Activated CD8-positive, alpha-beta T cell treated with anti-CD3 and anti-CD28 coated beads, Interleukin-2, amount 10 ng/mL, durations not matched to agents 7 days and 5 days (primary cell): ENCODE results near the gene SYNGR2. TPM values are rescaled to one million over a fixed set of nuclear protein-coding genes. Genes with fewer than 3 reads are reported as not detected.

ENCODE experiments used
- ATAC-seq: fragments of 150-1000 bp; cut with Tn5 transposase; one replicate; pipeline ENCODE4 v1.10.0; 2021; ENCODE audit warnings: moderate library complexity
- CTCF ChIA-PET: fragments of 350-600 bp; sonication (Branson Sonifier 250); formaldehyde crosslinking; loops from one replicate; lab custom pipeline; 2021; ENCODE audit warnings: antibody characterized with exemption; lab: Charles Lee
- POLR2A ChIA-PET: fragments of 350-600 bp; sonication (Branson Sonifier 250); formaldehyde crosslinking; loops from one replicate; lab custom pipeline; 2021; ENCODE audit warnings: antibody characterized with exemption; lab: Charles Lee
- DNase-seq: peaks from one replicate; pipeline ENCODE4 v3.0.0-alpha.2; 2020
- H3K27ac Mint-ChIP-seq: one replicate; pipeline ENCODE4 v1.8.0; 2021; ENCODE audit warnings: mild to moderate bottlenecking, mixed read lengths
- H3K27me3 Mint-ChIP-seq: one replicate; pipeline ENCODE4 v1.8.0; 2021; ENCODE audit warnings: low read depth, mixed read lengths
- H3K36me3 Mint-ChIP-seq: one replicate; pipeline ENCODE4 v1.8.0; 2021; ENCODE audit warnings: low read depth, mixed read lengths
- H3K4me1 Mint-ChIP-seq: one replicate; pipeline ENCODE4 v1.8.0; 2021; ENCODE audit warnings: low read depth, mixed read lengths
- H3K4me3 Mint-ChIP-seq: one replicate; pipeline ENCODE4 v1.8.0; 2021; ENCODE audit warnings: mild to moderate bottlenecking, mixed read lengths
- H3K9me3 Mint-ChIP-seq: one replicate; pipeline ENCODE4 v1.8.0; 2022; ENCODE audit warnings: mixed read lengths; ENCODE audit not compliant: insufficient read depth
- total RNA-seq, 2 experiments: library from RNA; stranded (reverse); gene quantifications; one replicate each; pipeline ENCODE4 v1.2.3, GENCODE V29; 2021

The SYNGR2 gene
- total RNA-seq, 2 experiments from 2014 or later = 41.1 to 44.3 TPM

DNA sequence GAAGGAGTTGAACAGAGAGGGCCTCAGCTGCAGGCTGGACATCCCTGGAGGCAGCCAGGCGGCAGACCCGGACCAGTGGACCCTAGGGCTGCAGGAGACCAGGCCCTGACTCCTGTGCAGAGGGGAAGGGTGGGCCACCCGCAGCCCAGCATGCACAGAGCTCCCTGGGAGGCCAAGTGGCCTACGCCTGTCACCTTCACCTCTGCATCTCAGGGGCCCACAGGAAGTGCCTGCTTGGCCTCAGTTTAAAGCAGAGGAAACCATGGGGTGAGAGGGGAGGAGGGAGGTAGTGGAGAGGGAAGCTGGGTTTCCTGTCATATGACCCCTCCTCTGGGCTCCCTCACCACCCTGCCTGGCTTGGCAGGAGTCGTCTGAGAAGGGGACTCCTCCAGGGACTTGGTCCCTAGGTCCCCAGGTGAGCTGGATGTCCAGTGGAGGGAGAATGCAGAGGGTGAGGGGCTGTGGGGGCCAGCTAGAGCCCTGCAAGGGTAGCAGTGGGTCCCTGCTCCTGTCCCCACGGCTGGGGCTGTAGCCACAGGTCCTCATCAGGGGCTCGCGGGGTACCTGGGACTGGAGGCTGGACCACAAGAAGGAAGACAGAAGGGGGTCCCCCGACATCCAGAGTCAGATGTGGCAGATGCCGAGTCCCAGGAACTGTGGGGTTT lies 37.8 kb upstream of the SYNGR2 start, which contains the start of gene TMC8:
TSS of gene TMC8 (plus strand) at position 335 of the 665 bp plus-strand sequence. CDS start 818 bp downstream, outside the sequence.
- CTCF ChIA-PET = interaction anchor here (1.1 to 6.0 kb wide), 7 partner anchors 9 to 121 kb away, joined by 3 to 31 read pairs (median 9); no protein-coding TSS in a partner anchor
- ATAC-seq = peak; percentile 56

DNA sequence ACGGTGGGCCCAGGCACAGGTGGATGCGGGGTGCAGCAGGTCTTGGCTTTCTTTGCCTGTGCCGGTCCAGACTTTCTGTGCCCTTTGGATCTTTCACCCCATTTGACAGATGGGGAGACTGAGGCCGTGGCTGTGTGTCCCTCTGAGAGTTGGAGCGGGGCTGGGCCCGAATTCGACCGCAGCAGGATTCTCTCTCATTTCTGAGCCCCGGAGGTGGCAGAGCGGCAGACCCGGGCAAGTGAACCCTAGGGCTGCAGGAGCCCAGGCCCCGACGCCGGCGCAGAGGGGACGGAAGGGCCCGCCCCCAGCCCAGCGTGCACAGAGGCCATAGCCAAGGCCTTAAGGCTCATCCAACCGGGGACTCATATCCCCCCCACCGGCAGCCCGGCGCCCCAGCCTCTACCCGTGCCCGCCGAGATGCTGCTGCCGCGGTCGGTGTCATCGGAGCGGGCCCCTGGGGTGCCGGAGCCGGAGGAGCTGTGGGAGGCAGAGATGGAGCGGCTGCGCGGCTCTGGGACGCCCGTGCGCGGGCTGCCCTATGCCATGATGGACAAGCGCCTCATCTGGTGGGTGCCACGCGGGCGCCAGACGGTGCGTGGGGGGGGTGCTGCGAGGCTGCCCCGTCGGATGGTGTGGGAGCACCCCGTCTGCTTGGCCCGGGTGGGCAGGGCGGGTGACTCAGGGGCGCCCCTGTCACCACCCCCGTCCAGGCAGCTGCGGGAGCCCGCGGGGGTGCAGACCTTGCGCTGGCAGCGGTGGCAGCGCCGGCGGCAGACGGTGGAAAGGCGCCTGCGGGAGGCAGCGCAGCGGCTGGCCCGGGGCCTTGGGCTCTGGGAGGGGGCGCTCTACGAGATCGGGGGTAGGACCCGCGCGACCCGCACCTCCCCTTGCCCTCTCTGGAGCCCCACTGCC lies 37.0 kb upstream of the SYNGR2 start:
- no peaks in the 10 kb centered on the region for H3K9me3 Mint-ChIP-seq
- no peaks in the 10 kb centered on the region for H3K27me3 Mint-ChIP-seq
- peaks cover 67% of the 10 kb centered on the region for H3K36me3 Mint-ChIP-seq
- peak overlapping the region; percentile 99 for H3K27ac Mint-ChIP-seq
- H3K4me3 Mint-ChIP-seq = peak overlapping the region; percentile 99
- DNase-seq = peak; percentile 60
- ATAC-seq = no peak
- POLR2A ChIA-PET = interaction anchor here (0.7 to 13.9 kb wide), 11 partner anchors 8 to 173 kb away, joined by 3 to 182 read pairs (median 3); partner anchors contain the start of gene TNRC6C
- H3K4me1 Mint-ChIP-seq = peaks cover 62% of the 10 kb centered on the region
- CTCF ChIA-PET = interaction anchor here (0.6 to 8.9 kb wide), 8 partner anchors 8 to 120 kb away, joined by 3 to 133 read pairs (median 8); partner anchors contain the start of gene TMC6

More for the DNA sequence above, 37.8 kb upstream of the SYNGR2 start, which contains the start of gene TMC8:
- H3K4me3 Mint-ChIP-seq = peak within 1 kb of the TSS; percentile 99
- H3K36me3 Mint-ChIP-seq = peaks cover 64% of the 10 kb centered on the region
- DNase-seq = peak; percentile 94
- H3K9me3 Mint-ChIP-seq = no peaks in the 10 kb centered on the region
- peak within 1 kb of the TSS; percentile 99 for H3K27ac Mint-ChIP-seq
- POLR2A ChIA-PET = interaction anchor here (0.6 to 13.9 kb wide), 13 partner anchors 9 to 798 kb away, joined by 3 to 182 read pairs (median 3); partner anchors contain the start of gene TK1
- no peaks in the 10 kb centered on the region for H3K27me3 Mint-ChIP-seq
- H3K4me1 Mint-ChIP-seq = peaks cover 56% of the 10 kb centered on the region

DNA sequence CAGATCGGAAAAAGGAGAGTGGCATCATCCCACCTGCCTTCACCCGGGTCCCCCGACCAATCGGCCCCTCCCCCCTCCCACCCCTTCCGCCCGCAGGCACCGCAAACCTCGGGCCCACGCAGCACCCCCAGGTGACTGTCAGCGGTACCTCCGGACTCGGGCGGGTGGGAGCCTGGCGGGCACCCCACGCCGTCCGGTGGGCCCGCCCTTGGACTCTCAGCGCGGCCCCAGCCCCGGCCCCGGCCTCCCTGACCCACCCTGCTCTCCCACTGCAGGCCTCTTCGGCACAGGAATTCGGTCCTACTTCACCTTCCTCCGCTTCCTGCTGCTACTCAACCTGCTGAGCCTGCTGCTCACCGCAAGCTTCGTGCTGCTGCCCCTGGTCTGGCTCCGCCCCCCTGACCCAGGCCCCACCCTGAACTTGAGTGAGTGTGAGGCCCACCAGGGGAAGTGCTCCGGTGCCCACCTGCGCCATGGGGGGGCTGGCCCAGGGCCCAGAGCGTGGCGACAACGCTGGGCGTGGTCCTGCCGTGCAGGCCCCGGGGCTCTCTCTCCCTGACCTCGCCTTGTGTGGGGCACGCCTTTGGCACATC lies 36.2 kb upstream of the SYNGR2 start:
- ATAC-seq (peak; percentile 13), DNase-seq (peak; percentile 92)
- H3K9me3 Mint-ChIP-seq = no peaks in the 10 kb centered on the region
- ChIA-PET CTCF (interaction anchor here (0.6 to 8.9 kb wide), 3 partner anchors 9 to 20 kb away, joined by 3 to 133 read pairs (median 4); partner anchors contain the start of gene TMC6), POLR2A (interaction anchor here (0.7 to 4.5 kb wide), 6 partner anchors 8 to 174 kb away, joined by 3 to 53 read pairs (median 3); partner anchors contain the start of gene TNRC6C)
- H3K27me3 Mint-ChIP-seq = no peaks in the 10 kb centered on the region
- peaks cover 68% of the 10 kb centered on the region for H3K36me3 Mint-ChIP-seq
- H3K4me1 Mint-ChIP-seq = peaks cover 64% of the 10 kb centered on the region
- peak overlapping the region; percentile 74 for H3K4me3 Mint-ChIP-seq
- peak overlapping the region; percentile 84 for H3K27ac Mint-ChIP-seq

DNA sequence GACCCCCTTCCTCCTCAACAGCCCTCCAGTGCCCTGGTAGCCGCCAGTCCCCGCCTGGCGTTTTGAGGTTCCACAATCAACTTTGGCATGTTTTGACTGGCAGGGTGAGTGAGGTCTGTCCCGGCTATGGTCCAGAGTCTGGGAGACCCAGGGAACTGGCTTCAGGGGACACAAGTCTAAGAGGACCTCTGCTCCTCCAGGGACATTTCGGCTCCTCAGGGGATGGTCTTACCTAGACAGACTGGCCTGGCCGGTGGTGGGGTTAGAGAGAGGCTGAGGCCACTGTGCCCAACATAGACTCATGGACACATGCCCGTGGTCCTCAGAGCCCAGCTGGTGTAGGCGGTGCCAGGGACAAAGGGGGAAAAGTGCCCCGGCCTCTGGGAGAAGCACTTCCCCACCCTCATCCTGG lies 35.6 kb upstream of the SYNGR2 start:
- peak overlapping the region; percentile 84 for H3K27ac Mint-ChIP-seq
- no peaks in the 10 kb centered on the region for H3K9me3 Mint-ChIP-seq
- ChIA-PET CTCF (interaction anchor here (1.8 to 8.9 kb wide), 3 partner anchors 9 to 19 kb away, joined by 4 to 133 read pairs (median 63); partner anchors contain the start of gene TMC6), POLR2A (interaction anchor here (1.0 to 4.5 kb wide), 4 partner anchors 8 to 53 kb away, joined by 3 to 53 read pairs (median 3); no protein-coding TSS in a partner anchor)
- ATAC-seq (no peak), DNase-seq (no peak)
- H3K27me3 Mint-ChIP-seq = no peaks in the 10 kb centered on the region
- H3K4me3 Mint-ChIP-seq = peak overlapping the region; percentile 74
- peaks cover 69% of the 10 kb centered on the region for H3K4me1 Mint-ChIP-seq
- peaks cover 66% of the 10 kb centered on the region for H3K36me3 Mint-ChIP-seq

DNA sequence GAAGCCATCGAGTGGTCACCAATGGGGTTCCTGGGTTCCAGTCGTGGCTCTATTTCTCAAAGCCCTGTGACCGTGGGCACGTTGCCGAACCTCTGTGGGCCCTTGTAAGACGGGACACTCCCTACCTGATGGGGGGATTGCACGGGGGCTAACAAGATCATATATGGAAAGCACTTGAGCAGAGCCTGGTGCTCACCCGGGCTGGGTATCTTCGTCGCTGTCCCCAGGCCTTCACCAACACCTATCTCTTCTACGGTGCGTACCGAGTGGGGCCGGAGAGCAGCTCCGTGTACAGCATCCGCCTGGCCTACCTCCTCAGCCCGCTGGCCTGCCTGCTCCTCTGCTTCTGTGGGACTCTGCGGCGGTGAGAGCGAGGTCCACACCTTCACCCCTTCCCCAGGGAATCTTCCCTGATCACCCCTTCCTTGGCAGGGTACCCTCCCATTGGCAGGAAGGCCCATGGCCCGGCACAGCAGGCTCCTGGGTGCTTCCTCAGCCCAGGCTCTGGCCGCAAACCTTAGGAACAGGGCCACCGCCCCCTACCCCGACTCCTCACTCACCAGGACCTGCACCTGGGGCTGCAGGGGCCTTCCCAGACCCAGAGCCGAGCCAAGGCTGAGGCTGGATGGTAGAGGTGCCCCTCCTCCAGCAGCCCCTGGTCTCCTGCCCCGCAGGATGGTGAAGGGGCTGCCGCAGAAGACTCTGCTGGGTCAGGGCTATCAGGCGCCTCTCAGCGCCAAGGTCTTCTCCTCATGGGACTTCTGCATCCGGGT lies 35.0 kb upstream of the SYNGR2 start:
- H3K36me3 Mint-ChIP-seq = peaks cover 71% of the 10 kb centered on the region
- ChIA-PET POLR2A (interaction anchor here (1.0 to 11.6 kb wide), 5 partner anchors 9 to 44 kb away, joined by 3 to 182 read pairs (median 7); partner anchors contain the start of genes TMC6 and TMC8), CTCF (interaction anchor here (1.4 to 8.9 kb wide), 6 partner anchors 10 to 114 kb away, joined by 3 to 133 read pairs (median 15); partner anchors contain the start of gene TMC6)
- peak overlapping the region; percentile 74 for H3K4me3 Mint-ChIP-seq
- ATAC-seq (no peak), DNase-seq (no peak)
- peaks cover 75% of the 10 kb centered on the region for H3K4me1 Mint-ChIP-seq
- H3K27ac Mint-ChIP-seq = peak overlapping the region; percentile 84
- no peaks in the 10 kb centered on the region for H3K27me3 Mint-ChIP-seq
- no peaks in the 10 kb centered on the region for H3K9me3 Mint-ChIP-seq

DNA sequence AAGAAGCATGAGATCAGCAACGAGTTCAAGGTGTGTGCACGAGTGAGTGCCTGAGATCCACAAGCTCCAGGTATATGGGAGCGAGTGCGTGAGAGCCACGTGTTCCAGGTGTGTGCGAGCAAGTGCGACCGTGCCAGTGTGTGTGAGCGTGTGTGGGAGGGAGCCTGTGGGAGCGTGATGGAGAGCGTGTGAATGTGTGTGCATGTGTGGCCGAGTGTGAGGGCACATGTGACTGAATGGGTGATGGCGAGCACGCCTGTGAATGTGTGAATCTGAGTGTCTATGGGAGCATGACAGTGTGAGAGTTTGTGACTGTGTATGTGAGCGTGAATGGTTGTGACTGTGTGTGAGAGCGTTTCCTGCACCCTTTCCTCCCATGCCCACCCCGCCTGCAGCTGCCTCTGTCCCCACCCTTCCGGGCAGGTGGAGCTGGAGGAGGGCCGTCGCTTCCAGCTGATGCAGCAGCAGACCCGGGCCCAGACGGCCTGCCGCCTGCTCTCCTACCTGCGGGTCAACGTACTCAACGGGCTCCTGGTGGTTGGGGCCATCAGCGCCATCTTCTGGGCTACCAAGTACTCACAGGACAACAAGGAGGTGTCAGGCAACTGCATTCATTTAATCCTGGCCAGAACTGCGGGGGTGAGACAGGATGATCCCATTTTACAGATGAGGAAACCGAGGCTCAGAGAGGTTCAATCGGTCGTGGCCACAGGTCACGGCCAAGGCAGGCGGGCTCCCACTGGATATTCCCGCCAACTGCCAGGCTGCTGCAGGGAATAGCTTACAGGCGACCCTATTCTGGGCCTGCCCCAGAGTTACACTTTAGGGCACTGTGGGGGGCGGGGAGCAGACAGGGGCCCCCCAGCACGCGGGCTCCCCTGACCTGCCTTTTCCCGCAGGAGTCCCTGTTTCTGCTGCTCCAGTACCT lies 34.1 kb upstream of the SYNGR2 start:
- CTCF ChIA-PET = interaction anchor here (1.4 to 8.9 kb wide), 7 partner anchors 10 to 115 kb away, joined by 3 to 133 read pairs (median 13); partner anchors contain the start of gene TMC6
- H3K27ac Mint-ChIP-seq = peak overlapping the region; percentile 84
- DNase-seq (peak; percentile 90), ATAC-seq (peak; percentile 12)
- H3K9me3 Mint-ChIP-seq = no peaks in the 10 kb centered on the region
- POLR2A ChIA-PET = interaction anchor here (0.6 to 11.6 kb wide), 6 partner anchors 10 to 21 kb away, joined by 4 to 182 read pairs (median 6); partner anchors contain the start of genes TMC6 and TMC8
- peaks cover 79% of the 10 kb centered on the region for H3K36me3 Mint-ChIP-seq
- no peaks in the 10 kb centered on the region for H3K27me3 Mint-ChIP-seq
- peak overlapping the region; percentile 74 for H3K4me3 Mint-ChIP-seq
- peaks cover 78% of the 10 kb centered on the region for H3K4me1 Mint-ChIP-seq

DNA sequence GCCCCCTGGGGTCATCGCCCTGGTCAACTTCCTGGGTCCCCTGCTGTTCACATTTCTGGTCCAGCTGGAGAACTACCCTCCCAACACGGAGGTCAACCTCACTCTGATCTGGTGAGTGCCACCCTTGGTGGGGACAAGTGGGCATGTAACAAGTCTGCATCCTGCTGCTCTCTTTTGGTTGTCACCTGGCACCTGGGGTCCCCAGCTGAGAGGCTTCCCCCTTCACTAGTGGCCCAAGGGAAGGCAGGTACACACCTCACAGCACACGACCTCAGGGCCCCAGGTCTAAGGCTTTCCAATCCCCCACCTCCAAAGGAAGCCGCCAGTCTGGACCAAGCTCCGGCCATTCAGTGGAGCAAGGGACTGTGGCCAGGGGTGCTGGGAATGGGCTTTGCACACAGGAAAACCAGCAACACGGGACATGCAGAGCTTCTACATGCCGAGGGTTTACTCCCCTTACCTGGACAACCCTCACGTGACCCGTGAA lies 33.4 kb upstream of the SYNGR2 start:
- H3K27ac Mint-ChIP-seq = no peak overlapping the region

DNA sequence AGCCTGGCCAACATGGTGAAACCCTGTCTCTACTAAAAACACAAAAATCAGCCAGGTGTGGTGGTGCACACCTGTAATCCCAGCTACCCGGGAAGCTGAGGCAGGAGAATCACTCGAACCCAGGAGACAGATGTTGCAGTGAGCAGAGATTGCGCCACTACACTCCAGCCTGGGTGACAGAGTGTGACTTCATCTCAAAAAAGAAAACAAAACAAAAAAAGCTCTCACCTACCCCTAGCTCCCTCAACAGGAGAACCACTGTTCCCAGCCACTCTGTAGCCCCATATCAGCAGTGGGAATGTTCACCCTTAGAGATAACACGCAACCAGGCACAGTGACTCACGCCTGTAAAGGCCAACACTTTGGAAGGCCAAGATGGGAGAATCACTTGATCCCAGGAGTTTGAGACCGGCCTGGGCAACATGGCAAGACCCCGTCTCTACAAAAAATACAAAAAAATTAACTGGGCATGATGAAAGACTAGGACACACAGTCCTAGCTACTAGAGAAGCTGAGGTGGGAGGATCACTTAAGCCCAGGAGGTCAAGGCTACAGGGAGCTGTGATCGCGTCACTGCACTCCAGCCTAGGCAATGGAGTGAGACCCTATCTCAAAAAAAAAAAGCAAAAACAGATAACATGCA lies 32.4 kb upstream of the SYNGR2 start:
- no peak for ATAC-seq
- no peaks in the 10 kb centered on the region for H3K9me3 Mint-ChIP-seq
- CTCF ChIA-PET = interaction anchor here (0.8 to 8.9 kb wide), 8 partner anchors 8 to 255 kb away, joined by 3 to 133 read pairs (median 10); partner anchors contain the start of gene TMC6
- H3K4me1 Mint-ChIP-seq = peaks cover 77% of the 10 kb centered on the region
- DNase-seq = no peak
- H3K27me3 Mint-ChIP-seq = no peaks in the 10 kb centered on the region
- H3K4me3 Mint-ChIP-seq = no peak overlapping the region
- POLR2A ChIA-PET = interaction anchor here (1.9 to 11.6 kb wide), 3 partner anchors 8 to 23 kb away, joined by 4 to 182 read pairs (median 8); partner anchors contain the start of genes TMC6 and TMC8
- H3K36me3 Mint-ChIP-seq = peaks cover 77% of the 10 kb centered on the region
- H3K27ac Mint-ChIP-seq = peak overlapping the region; percentile 81

More for the DNA sequence above, 33.4 kb upstream of the SYNGR2 start:
- Mint-ChIP-seq H3K9me3 (no peaks in the 10 kb centered on the region), H3K4me1 (peaks cover 75% of the 10 kb centered on the region), H3K36me3 (peaks cover 80% of the 10 kb centered on the region), H3K4me3 (peak overlapping the region; percentile 34), H3K27me3 (no peaks in the 10 kb centered on the region)
- peak; percentile 19 for DNase-seq
- POLR2A ChIA-PET = interaction anchor here (0.6 to 11.6 kb wide), 6 partner anchors 10 to 22 kb away, joined by 4 to 182 read pairs (median 6); partner anchors contain the start of genes TMC6 and TMC8
- CTCF ChIA-PET = interaction anchor here (0.8 to 8.9 kb wide), 9 partner anchors 9 to 254 kb away, joined by 3 to 133 read pairs (median 7); partner anchors contain the start of gene TMC6
- no peak for ATAC-seq
